K562 (cell line): Measurements from ENCODE around the gene DNAL4.

Source experiments
- EZH2 ChIP-seq: IDR thresholded peaks from 2 replicates; pipeline ENCODE4 v1.6.1; 2012; ENCODE audit warnings: low read depth, mild to moderate bottlenecking, inconsistent platforms, low read length, borderline replicate concordance
- HDGF ChIP-seq: fragments of 450-650 bp; IDR thresholded peaks from 2 replicates; pipeline ENCODE4 v1.6.1; 2016
- JUNB ChIP-seq: fragments of 450-650 bp; formaldehyde crosslinking; conservative IDR thresholded peaks from 2 replicates; pipeline ENCODE4 v1.4.0; 2020; ENCODE audit warnings: mild to moderate bottlenecking
- MAX ChIP-seq: sonication (generic); formaldehyde crosslinking; IDR thresholded peaks from 2 replicates; pipeline ENCODE4 v1.9.0; 2022; ENCODE audit warnings: mild to moderate bottlenecking, missing genetic modification reagents
- NFIC ChIP-seq: fragments of 450-650 bp; IDR thresholded peaks from 2 replicates; pipeline ENCODE4 v1.6.1; 2017; ENCODE audit warnings: mild to moderate bottlenecking, inconsistent platforms
- TCF7L2 ChIP-seq: fragments of 150-350 bp; IDR thresholded peaks from 2 replicates; pipeline ENCODE4 v1.6.1; 2016; ENCODE audit warnings: low read depth, mild to moderate bottlenecking, low read length, moderate library complexity
- U2AF1 ChIP-seq: fragments of 200-400 bp; formaldehyde crosslinking; optimal IDR thresholded peaks from 2 replicates; pipeline ENCODE3; 2017; ENCODE audit warnings: mild to moderate bottlenecking, low read depth, low read length, moderate library complexity
- ZNF143 ChIP-seq: sonication (generic); formaldehyde crosslinking; IDR thresholded peaks from 2 replicates; pipeline ENCODE4 v1.9.0; 2022; ENCODE audit warnings: mild to moderate bottlenecking, missing genetic modification reagents
- ZNF274 ChIP-seq: IDR thresholded peaks from 2 replicates; pipeline ENCODE4 v1.6.1; 2011; ENCODE audit warnings: low read depth, mild to moderate bottlenecking, low read length, moderate library complexity, borderline replicate concordance

DNA sequence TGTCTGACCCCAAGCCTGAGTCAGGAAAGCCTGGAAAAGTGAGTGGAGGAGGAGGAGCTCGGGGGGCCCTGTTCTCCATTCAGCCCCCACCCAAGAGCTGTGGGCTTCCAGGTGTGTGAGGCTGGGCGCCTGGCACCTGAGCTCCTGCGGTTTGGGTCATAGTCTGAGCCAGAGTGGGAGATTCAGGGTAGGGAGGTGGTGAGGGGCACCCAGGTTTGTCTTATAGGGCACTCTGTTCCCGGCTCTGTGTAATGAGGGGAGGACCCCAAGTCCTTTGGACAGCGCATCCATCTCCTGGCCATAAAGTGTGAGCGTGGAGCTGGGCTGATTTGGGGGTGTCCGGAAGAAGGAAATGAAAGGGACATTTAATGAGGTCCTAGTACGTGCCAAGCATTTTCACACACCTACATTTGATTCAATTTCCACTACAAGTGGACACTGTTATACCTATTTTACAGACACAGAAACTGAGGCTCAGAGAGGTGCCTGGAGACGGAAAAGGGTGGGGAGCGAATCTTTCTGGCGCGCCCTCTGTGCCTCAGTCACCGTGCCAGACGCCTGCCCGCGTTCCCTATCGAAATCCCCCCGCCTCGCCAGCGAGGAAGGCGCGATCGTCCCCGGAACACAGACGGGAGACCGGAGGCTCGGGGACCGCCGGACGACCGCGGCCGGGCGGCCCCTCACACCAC is 48.7 kb upstream of the DNAL4 start:
- TF ChIP-seq MAX (CRISPR knock-in tag) (no peak), U2AF1 (no peak), ZNF274 (no peak), JUNB (CRISPR knock-in tag) (no peak), HDGF (no peak), ZNF143 (no peak), TCF7L2 (no peak), NFIC (no peak), EZH2 (no peak)
